DLD1 (cell line): ENCODE measurements around the gene NRXN3.

Experiments
- in situ Hi-C: cut with HindIII; loops from 2 replicates; pipeline ENCODE4 v1.10.0; 2017; ENCODE audit warnings: low sequenced_read_pairs

The NRXN3 gene

DNA sequence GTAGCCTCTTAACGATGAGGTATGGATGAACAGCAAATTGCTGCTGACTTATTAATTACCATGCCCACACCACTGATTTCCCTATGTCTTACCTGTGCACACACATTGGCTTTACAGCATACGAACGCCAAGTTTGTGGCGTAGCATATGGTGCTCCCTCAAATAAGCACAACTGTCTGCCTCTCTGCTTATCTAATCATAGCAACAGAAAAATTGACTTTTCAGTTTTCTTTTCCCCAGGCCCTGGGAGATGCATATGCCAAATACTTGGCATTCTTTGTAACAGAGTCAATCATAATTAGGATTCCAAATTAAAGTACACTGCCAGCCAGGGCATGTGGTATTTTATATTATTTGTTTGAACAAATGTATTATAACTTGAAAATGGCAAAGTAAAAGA, 1415.7 kb downstream of the NRXN3 start:
- in situ Hi-C loops = no loop called here

DNA sequence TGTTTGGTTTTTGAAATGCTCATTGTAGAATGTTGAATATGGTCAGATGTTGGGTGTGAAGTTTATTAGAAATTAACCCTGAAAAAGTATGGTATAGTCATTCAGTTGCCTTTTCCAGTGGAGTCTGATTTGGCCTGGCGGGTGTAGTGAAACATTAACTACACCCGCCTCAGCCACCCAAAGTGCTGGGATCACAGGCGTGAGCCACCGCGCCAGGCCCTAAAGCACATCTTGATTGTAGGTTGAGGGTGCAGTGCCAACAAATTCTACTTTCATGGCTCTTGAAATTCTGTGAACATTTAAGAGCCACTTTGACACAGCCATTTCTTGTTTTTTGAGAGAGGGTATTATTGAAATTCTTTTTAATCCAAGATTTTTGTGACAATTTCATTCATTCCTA, 1416.2 kb downstream of the NRXN3 start:
- in situ Hi-C loops = no loop called here

DNA sequence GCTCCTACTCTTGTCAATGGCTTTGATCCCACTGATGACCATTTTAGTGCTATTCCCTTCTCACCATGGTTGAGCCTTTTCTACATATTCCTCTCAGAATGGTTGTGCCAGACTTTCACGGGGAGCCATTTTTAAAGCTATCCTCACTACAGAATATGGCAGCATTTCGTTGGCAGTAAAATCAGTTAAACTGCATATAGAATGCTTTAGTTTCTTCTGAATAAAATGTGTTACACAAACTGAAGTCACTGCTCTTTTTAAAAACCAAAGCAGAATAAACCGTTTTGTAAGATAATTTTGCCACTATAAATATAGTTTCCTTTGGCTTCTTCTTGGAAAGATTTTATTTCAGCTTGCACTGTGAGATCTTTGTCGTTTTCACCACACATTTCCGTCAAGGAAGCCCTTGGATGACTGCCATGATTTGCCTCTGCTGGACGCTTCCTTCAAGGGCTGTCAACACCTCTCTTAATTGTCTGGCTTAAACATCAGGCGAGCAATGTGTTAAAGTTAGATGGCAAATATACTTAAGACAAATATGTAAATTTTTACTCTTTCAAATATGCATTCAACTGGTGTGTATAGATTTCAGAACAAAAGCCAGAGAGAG, 1416.9 kb downstream of the NRXN3 start:
- in situ Hi-C loops = no loop called here

DNA sequence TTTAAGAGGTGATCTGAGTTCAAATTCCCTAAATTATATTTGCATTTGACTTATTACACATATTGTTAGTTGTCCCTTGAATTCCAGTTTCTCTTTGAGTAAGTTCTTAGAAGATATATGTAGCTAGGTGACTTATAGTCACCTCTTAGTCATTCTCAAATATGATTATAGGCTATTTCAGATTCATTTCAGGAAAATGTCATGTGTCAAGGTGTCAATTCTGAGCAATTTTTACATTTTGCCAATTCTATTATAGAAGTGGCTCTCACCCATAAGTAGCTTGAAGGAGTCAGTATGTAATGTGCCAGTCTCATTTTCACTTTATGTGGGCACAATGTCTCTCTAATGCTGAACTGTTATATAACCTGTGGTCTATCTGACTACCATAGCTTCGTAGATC, 1417.7 kb downstream of the NRXN3 start:
- in situ Hi-C loops = no loop called here

DNA sequence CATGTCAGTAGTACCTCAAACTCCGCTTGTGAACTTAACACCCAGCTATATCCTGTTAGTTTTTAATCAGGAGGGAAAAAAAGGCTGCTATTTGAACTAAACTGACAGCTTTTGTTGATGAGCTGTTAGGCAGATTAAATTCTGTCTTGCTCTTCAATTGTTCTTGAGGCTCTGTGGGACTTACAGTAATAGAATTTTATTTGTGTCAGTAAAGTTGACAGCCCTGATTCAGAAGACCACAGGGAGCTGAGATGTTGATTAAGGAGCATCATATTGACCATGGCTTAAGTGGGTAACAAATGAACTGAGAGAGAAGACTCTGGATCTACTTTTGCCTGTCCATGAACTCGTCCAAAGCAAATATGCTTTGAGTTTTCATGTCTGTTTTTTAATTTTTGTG, 1418.2 kb downstream of the NRXN3 start:
- in situ Hi-C loops = no loop called here

DNA sequence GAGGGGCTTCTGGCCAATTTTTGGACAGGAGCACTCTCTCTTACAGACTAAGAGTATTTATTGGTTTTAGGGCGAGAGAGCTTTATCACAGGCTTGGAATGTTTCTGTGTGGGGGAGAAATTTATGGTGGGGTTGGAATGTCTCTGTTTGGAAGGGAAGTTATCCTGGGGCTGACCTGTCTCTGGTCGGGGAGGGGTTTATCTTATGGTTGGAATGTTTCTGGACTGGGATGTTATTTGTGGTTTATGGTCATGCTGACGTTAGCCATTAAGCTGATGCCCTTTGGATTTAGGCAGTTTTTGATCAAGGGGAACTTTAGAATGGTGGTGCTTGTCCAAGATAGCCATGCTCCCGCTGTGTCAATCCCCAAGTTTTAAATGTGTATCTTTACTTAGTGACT, 1426.4 kb downstream of the NRXN3 start:
- in situ Hi-C loops = no loop called here

DNA sequence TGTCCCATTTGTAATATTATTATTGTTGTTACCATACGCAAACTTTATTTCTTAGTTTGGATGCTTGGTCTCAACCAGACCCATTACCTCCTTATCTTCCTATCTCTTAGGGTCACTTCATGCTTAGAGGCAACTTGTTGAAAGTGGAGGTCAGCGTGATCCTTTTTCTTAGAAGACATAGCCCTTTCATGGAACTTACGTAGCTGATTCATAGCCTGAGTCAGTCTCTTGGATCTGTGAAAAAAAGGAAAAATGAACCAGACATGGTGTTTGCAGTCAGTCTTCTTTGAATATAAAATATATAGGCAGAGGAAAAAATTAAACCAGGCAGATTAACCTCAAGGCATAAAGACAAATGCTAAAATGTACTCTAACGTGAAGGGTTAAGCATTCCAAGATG, 1427.4 kb downstream of the NRXN3 start:
- in situ Hi-C loops = no loop called here

DNA sequence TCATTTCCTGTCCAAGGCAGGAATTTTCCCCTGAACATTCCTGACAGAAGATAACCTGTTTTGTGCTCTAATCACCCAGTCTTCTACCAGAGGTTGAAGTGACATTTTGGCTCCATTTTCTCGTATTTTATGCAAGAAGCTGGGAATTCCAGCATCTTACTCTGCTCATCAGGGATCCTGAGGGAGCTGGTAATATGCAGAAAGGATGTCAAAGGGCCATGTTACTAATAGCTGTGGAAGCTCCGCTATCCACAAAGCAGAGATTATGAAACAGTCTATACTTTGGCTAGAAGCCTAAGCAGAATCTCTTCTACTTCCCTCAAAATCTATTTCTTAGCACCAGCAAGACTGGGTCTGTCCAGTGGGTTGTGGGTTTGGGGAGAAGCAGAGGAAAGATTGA, 1428.2 kb downstream of the NRXN3 start:
- in situ Hi-C loops = no loop called here

DNA sequence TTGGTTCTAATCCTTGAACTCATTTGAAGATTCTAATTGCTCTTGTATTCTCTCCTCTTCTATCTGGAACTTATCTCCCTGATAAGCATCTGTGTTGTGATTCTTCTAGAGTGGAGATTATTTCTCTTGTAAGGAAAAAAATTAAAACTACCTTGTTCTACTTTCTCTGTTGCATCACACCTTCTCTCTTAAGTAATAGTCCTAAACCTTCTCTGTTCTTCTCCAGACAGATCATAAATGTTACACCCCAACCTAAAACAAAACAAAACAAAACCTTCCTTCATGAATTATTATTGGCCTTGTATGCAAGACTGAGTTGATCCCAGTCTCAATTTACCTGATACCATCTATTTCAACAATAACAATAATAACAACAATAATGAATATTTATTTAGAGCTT, 1429.1 kb downstream of the NRXN3 start:
- in situ Hi-C loops = no loop called here

DNA sequence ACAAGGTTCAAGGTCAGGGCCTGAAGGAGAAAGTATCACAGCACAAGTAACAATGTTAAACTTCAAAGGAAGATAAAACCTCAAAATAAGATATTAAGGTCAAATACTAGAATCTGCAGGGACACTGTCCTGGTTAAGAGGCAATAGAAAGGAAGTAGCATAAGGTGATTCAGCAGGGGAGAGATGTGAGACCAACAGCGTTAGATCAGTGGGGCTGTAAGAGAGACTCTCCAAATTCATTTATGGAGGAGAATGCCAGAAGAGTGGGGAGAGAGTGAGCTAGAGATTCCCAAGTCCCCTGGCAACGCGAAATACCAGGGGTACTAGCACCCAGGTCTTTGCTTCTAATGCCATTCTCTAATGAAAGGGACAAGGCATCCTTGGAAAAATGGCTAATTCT, 1430.2 kb downstream of the NRXN3 start:
- in situ Hi-C loops = no loop called here

DNA sequence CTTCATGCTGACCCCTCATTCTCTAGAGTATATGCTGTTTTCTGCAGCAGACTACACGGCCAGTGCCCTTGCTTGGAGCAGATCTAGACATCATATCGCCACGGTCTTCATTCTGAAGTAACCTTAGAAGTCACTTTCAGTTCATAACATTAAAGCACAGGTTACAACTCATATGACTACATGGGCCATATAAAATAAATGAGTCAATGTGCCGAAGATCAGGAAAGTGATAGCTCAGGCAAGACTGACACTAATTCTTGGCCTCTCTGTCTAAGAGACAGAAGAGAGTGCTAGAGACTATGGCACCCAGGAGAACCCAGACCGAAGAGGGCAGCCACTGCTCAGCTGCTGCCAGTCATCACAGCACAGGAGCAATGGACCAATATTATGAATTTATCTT, 1431.4 kb downstream of the NRXN3 start:
- in situ Hi-C loops = no loop called here

DNA sequence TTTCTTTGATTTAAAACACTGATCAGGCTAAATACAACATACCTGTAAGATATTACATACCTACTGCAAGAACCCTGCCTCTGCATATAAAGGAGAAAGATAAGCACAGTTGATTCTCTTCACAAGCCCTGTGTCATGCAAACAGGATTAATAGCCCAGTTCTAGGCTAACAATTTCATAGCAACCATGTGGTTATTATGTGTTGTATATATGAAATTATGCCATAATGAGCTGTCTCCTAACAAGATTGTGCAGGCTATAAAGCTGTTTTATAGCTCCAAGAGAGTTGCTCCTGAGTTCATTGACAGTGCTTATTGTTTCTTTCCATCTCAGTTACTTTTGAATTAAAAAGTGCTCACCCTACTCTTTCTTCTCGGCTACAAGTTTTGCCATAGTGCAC, 1431.9 kb downstream of the NRXN3 start:
- in situ Hi-C loops = no loop called here

DNA sequence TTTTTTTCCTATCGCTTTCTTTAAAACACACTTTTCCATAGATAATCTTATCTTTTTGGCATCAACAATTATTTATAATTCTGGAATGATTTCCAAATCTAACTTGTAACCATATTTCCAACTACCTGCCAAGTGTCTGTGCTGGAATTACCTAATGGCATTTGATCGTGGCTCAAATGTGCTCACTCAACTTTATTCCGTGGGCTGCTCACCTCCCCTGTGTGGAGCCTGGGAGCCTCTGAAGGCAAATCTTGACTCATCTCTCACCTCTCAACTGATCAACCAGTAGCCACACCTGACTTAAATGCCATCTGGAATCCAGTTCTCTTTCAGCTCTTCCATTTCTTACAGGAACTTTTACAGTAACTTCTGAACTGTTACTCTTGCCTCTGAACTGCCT, 1432.6 kb downstream of the NRXN3 start:
- in situ Hi-C loops = no loop called here

DNA sequence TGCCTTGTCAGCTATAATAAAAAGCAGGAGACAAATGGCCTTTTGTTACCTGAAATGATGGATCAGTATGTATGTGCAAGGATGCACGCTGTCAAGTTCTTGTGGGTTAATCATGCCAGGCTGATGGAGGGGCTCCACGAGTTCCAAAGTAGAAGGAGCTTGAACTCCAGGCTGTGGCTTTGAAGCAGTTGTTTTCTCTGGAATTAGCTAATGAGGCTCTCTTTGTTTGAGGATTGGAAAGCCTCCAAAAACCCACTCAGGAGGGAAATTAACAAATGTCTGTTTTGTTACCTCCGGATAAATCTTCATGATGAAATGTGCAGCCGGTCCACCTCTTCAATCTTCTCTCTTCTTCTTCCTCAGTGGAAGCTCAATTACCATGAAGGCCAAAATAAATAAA, 1435.7 kb downstream of the NRXN3 start:
- in situ Hi-C loops = no loop called here

DNA sequence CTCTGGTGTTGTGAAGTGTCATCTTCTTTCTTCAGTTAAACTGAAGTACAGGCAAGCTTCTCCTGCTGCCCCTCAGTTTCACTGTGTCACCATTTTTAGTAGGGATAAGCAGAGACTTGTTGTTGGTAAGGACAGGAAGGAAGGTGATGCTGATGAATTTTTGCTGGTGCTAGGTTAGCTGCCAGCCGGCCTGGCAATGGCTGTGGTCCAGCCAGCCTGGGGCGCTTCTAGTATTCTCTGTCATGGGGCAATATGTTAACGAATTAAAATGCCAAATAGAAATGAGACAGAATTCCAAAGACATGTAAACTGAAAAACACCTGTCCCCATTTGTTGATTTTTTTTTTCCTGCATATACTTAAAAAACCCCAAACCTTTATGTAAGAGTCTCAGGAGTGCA, 1438.3 kb downstream of the NRXN3 start:
- in situ Hi-C loops = no loop called here

DNA sequence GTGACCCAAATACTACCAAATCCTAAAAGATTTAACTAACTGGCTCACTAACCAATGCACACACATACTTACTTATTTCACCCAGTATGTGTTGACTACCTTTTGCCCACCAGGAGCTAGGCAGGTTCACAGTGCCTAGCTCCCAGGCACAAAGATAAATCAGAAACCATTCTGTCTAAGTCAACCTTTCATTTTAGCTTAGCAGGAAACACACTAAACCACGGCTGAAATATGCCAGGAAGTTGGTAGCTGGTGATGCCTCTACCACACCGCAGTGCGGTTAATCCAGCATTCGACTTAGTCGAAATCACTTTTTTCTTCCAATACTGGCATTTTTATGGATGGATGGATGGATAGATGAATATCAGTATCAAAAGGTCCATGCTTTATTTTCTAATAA, 1443.5 kb downstream of the NRXN3 start:
- in situ Hi-C loops = no loop called here

DNA sequence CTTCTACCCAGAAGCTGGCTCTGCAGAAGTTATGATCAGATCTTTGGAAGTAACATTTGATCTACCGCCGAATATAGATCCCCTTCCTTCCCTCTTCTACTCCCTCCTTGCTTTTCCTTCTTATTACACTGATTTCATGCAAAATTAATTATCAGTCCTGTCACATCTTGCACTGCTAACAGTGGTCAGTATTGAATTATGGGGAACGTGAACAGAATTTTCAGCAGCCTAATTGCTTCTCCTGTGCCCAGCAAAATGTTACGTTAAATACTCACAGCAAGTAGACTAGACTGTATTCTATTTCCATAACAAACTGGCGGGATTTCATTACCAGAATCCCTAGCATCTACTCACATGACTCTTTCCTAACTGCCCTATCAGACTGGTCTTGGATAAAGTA, 1444.3 kb downstream of the NRXN3 start:
- in situ Hi-C loops = no loop called here

DNA sequence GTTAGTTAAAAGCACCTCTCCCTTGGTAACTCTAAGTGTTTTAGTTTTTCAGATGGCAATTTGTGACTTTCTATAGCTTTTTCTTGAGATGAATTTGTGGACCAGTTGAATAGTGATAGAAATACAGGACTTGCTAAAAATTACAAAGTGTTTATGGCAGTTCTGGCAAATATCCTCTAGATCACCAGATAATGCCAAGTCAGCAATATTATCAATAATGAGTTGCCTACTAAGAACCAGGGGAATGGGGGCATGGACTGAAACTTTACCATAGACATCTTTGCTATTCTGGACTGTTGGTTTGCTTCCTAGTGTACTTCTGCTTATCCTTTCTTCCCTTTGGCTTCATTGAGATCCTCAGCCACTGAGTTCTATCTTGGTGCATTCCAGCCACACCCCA, 1456.9 kb downstream of the NRXN3 start:
- in situ Hi-C loops = no loop called here

DNA sequence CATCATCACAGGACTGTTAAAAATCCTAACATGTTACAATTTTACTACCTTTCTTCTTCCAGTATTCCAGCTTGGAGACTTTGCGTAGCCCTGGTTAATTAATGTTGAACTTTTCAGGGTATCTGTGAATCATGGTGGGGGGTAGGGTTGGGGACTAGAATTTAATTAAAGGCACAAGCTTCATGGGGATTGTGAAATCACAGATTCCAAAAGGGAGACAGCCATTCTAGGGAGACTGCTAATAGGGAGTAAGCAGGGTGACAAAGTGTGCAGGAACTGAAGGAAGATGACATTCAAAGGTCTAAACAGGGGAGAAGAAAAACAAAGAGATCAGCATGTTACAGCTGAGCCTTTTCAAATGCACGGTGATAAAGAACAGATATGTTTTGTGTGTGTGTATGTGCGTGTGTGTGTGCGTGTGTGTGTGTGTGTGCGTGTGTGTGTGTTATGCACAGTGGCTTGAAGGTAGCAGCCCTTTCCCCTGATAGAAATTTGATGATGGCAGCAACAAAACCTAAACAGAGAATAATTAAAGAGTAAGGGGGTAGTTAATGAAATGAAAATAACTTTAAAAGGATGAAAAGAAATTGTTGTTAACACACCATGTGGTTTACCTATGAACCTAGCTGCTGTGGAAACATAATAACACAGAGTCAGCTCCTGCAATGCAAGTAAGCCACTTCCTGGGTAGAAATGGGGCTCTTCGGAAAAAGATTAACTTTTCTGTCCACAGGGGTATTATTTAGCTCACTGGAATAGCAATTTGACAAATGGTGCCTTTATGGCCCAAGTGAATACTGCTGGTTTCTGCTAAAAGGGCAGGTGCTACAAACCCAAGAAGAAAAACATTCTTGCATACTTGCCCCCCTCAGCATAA, 1459.5 kb downstream of the NRXN3 start:
- in situ Hi-C loops = no loop called here

DNA sequence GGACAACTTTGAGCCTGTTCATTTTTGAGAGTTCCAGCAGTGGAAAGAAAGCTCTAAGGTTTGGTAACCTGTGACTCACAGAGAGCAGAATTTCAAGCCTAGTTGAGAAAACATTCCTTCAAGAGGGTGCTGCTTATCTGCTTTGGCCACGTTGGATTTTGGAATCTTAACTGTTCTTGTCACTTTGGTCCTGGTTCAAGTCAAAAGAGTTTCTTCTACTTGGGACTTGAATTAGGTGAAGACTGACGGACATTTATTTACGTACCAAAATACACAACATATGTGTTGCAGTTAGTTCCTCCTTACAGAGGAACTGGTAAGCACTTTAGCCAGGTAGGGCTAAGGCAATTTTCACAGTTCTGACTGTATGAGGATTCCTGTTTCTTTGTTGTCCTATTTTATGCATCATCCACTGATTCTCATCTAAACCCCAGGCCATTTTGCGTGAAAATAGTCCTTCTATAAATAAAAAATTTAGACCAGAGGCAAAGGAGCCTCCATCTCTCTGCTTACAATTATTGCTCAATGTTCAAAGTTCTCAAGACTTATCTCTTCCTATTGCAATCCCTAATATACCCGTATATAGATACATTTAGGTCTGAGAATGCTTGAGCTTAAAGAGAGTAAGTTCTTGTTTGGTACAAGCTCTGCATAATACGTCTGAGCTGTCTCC, 1460.3 kb downstream of the NRXN3 start:
- in situ Hi-C loops = no loop called here

DNA sequence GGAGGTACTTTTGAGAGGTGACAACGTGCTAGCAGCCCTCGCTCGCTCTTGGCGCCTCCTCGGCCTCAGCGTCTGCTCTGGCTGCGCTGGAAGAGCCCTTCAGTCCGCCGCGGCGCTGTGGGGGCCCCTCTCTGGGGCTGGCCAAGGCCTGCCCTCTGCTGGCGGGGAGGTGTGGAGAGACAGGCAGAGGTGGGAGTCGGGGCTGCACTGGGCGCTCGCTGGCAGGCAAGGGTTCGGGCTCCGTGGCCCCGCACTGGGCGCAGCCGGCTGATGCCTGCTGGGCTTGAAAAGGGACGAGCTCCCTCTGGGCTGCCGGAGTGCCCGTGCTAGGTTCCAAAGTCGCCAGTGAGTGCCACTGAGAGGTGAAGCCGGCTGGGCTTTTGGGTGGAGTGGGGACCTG, 1461.1 kb downstream of the NRXN3 start:
- in situ Hi-C loops = no loop called here

DNA sequence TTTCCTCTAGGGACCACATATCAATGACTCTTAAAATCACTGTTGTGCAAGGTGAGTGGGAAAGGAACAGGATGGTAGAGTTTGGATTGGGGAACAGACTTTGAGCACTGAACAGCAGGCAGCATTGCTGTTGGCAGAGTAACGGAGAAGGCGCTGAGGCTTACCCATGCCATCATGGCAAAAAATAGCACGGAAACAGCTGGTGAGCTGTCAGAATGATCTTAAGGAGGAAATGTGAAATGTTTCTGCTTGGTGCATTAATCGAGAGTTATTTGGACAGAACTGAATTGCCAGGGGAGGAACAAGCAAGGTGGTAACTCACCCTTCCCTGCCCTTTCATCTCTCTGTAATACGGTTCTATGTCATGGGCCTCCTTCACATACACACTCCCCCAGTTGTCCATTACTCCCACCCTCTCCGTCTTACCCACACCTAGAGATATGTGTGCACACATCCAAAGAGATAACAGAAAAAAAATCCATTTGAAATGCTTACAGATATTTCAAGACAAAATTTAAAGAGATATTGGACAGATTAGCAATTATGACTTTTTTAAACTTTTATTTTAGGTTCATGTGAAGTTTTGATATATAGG, 1468.6 kb downstream of the NRXN3 start:
- in situ Hi-C loops = no loop called here
